A549 (cell line): ENCODE data around the gene LRSAM1. TPM values are rescaled to one million over a fixed set of nuclear protein-coding genes. Genes with fewer than 3 reads are reported as not detected.

Experiments
- ATAC-seq, 2 experiments: fragments of 200-7000 bp in 1 of 2; fragments of >200 bp in 1 of 2; cut with Nextera tagmentation in 1 of 2; cut with Tn5 transposase in 1 of 2; 3 replicates each; pipeline versions ENCODE4 v1.8.0 to v1.9.1; 2018 to 2020; ENCODE audit warnings: mild to moderate bottlenecking in 1 of 2, moderate library complexity in 1 of 2
- CTCF ChIA-PET: fragments of 300-600 bp; sonication (Branson Sonifier 250); formaldehyde crosslinking; extraction: SDS; loops from one replicate; lab custom pipeline; 2021; ENCODE audit warnings: antibody characterized with exemption, inconsistent platforms; lab: Yijun Ruan, JAX
- POLR2A ChIA-PET: fragments of 350-600 bp; formaldehyde crosslinking; extraction: SDS; loops from one replicate; lab custom pipeline; 2021; ENCODE audit warnings: antibody characterized with exemption, inconsistent platforms; lab: Yijun Ruan, JAX
- DNase-seq, 2 experiments: peaks; one replicate each; pipeline versions ENCODE4 v3.0.0 to v3.0.0-alpha.2; 2011 to 2016; ENCODE audit warnings: low read depth in 1 of 2, low spot score in 1 of 2
- FAIRE-seq: peaks from 2 replicates; lab custom pipeline; 2011; peaks lifted over from hg19 to GRCh38; lab: Jason Lieb, UNC
- H3K27ac ChIP-seq, 2 experiments: fragments of >200 bp; sonication (Bioruptor Twin); formaldehyde crosslinking; 3 replicates each; pipeline ENCODE4 v1.5.1; 2016 to 2017
- H3K4me1 ChIP-seq: fragments of >200 bp; sonication (Bioruptor Twin); formaldehyde crosslinking; 3 replicates; pipeline ENCODE4 v1.6.1; 2016
- H3K4me2 ChIP-seq: fragments of >200 bp; sonication (Bioruptor Twin); formaldehyde crosslinking; 3 replicates; pipeline ENCODE4 v1.6.1; 2016
- H3K4me3 ChIP-seq: fragments of >200 bp; sonication (Bioruptor Twin); formaldehyde crosslinking; 3 replicates; pipeline ENCODE4 v1.5.1; 2016
- H3K9me3 ChIP-seq: fragments of >200 bp; sonication (Bioruptor Twin); formaldehyde crosslinking; 3 replicates; pipeline ENCODE4 v1.6.1; 2016
- CBX2 ChIP-seq: fragments of 200-600 bp; sonication (generic); IDR thresholded peaks from 2 replicates; pipeline ENCODE4 v1.6.1; 2016; ENCODE audit warnings: low read depth, mild to moderate bottlenecking, borderline replicate concordance
- EP300 ChIP-seq, 2 experiments: fragments of >200 bp; sonication (Bioruptor Twin); formaldehyde crosslinking; IDR thresholded peaks; 2 replicates in 1 of 2; 3 replicates in 1 of 2; pipeline ENCODE4 v1.6.1; 2016 to 2017
- ESRRA ChIP-seq: fragments of 150-350 bp; IDR thresholded peaks from 2 replicates; pipeline ENCODE4 v1.6.1; 2014; ENCODE audit warnings: mild to moderate bottlenecking, low read length, borderline replicate concordance
- FOSL2 ChIP-seq, 2 experiments: fragments of 450-650 bp in 1 of 2; fragments of >200 bp in 1 of 2; sonication (Bioruptor Twin) in 1 of 2; formaldehyde crosslinking; IDR thresholded peaks; 2 replicates each; pipeline versions ENCODE4 v1.5.0 to v1.6.1; 2016 to 2020; ENCODE audit warnings: mild to moderate bottlenecking in 1 of 2, moderate library complexity in 1 of 2
- GATA3 ChIP-seq: IDR thresholded peaks from 2 replicates; pipeline ENCODE4 v1.6.1; 2012; ENCODE audit warnings: borderline replicate concordance
- HOXA7 ChIP-seq: fragments of 250-450 bp; sonication (Bioruptor Pico); IDR thresholded peaks from 2 replicates; pipeline ENCODE4 v1.5.0; 2020; ENCODE audit warnings: mild to moderate bottlenecking, moderate library complexity
- HOXB13 ChIP-seq: fragments of 250-450 bp; sonication (Bioruptor Pico); IDR thresholded peaks from 2 replicates; pipeline ENCODE4 v1.5.0; 2020; ENCODE audit warnings: low read depth, mild to moderate bottlenecking, moderate library complexity
- HOXB5 ChIP-seq: fragments of 250-450 bp; sonication (Bioruptor Pico); IDR thresholded peaks from 2 replicates; pipeline ENCODE4 v1.5.0; 2020; ENCODE audit warnings: mild to moderate bottlenecking, moderate library complexity
- JUN ChIP-seq, 2 experiments: fragments of >200 bp; sonication (Bioruptor Twin); formaldehyde crosslinking; IDR thresholded peaks; 2 replicates in 1 of 2; 3 replicates in 1 of 2; pipeline ENCODE4 v1.6.1; 2016 to 2017
- MAZ ChIP-seq: fragments of 150-350 bp; IDR thresholded peaks from 2 replicates; pipeline ENCODE4 v1.6.1; 2014; ENCODE audit warnings: antibody characterized with exemption, low read depth, low read length, borderline replicate concordance
- NFE2L2 ChIP-seq: fragments of 150-350 bp; conservative IDR thresholded peaks from 2 replicates; pipeline ENCODE4 v1.6.1; 2014; ENCODE audit warnings: low read length
- NPAS2 ChIP-seq: fragments of 250-450 bp; sonication (Bioruptor Pico); IDR thresholded peaks from 2 replicates; pipeline ENCODE4 v1.8.0; 2022; ENCODE audit warnings: mild to moderate bottlenecking, moderate library complexity, borderline replicate concordance
- POLR2A ChIP-seq: IDR thresholded peaks from 2 replicates; pipeline ENCODE4 v1.6.1; 2012; ENCODE audit warnings: mild to moderate bottlenecking, low read length
- POLR2AphosphoS2 ChIP-seq: conservative IDR thresholded peaks from 2 replicates; pipeline ENCODE4 v1.6.1; 2012; ENCODE audit warnings: low read length, improper control_type of control experiment, inconsistent platforms
- RAD21 ChIP-seq, 2 experiments: fragments of >200 bp in 1 of 2; sonication (Bioruptor Twin) in 1 of 2; formaldehyde crosslinking in 1 of 2; IDR thresholded peaks in 1 of 2; conservative IDR thresholded peaks in 1 of 2; 2 replicates in 1 of 2; 3 replicates in 1 of 2; pipeline ENCODE4 v1.6.1; 2012 to 2018; ENCODE audit warnings: inconsistent platforms in 1 of 2
- SMC3 ChIP-seq: fragments of >200 bp; sonication (Bioruptor Twin); formaldehyde crosslinking; IDR thresholded peaks from 3 replicates; pipeline ENCODE4 v1.6.1; 2018; ENCODE audit warnings: inconsistent platforms
- TFCP2L1 ChIP-seq: fragments of 250-450 bp; sonication (Bioruptor Pico); IDR thresholded peaks from 2 replicates; pipeline ENCODE4 v1.5.0; 2021; ENCODE audit warnings: mild to moderate bottlenecking
- ZC3H11A ChIP-seq: fragments of 450-650 bp; IDR thresholded peaks from 2 replicates; pipeline ENCODE4 v1.6.1; 2014; ENCODE audit warnings: antibody characterized with exemption, mild to moderate bottlenecking
- ZFP36 ChIP-seq: fragments of 450-650 bp; IDR thresholded peaks from 2 replicates; pipeline ENCODE4 v1.6.1; 2014; ENCODE audit warnings: borderline replicate concordance; ENCODE audit not compliant: partially characterized antibody
- ZNF302 ChIP-seq: fragments of 250-450 bp; sonication (Bioruptor Pico); IDR thresholded peaks from 2 replicates; pipeline ENCODE4 v1.9.0; 2021; ENCODE audit warnings: inconsistent platforms, mild to moderate bottlenecking, moderate library complexity
- WGBS: methylation state at CpG from one replicate; pipeline ENCODE4 v1.1.6; 2017; ENCODE audit errors: missing lambda C conversion rate; 5-methylcytosine and 5-hydroxymethylcytosine counted together
- polyA plus RNA-seq, 4 experiments: library from polyadenylated mRNA; depleted of rRNA in 3 of 4; stranded (reverse); fragments of >200 nt; fragmentation: RNase III in 1 of 4; extraction: RNeasy Plus Mini Kit Qiagen cat#74134 plus additional on column Dnase treatment in 1 of 4; gene quantifications; 2 replicates in 3 of 4; 3 replicates in 1 of 4; pipeline ENCODE4 v1.2.3, GENCODE V29; 2011 to 2017
- TF ChIP-seq, protein P1 (sequence below): fragments of 250-450 bp; sonication (Bioruptor Pico); IDR thresholded peaks from 2 replicates; pipeline ENCODE4 v1.5.0; 2020; ENCODE audit warnings: low read depth, mild to moderate bottlenecking, moderate library complexity
- TF ChIP-seq, protein P2 (sequence below): IDR thresholded peaks from 2 replicates; pipeline ENCODE4 v1.6.1; 2012; ENCODE audit warnings: low read depth, borderline replicate concordance
- TF ChIP-seq, protein P3 (sequence below): fragments of >200 bp; sonication (Bioruptor Twin); formaldehyde crosslinking; IDR thresholded peaks from 2 replicates; pipeline ENCODE4 v1.6.1; 2016
- TF ChIP-seq, protein P4 (sequence below): fragments of 200-600 bp; sonication (generic); IDR thresholded peaks from 2 replicates; pipeline ENCODE4 v1.6.1; 2016; ENCODE audit warnings: antibody characterized with exemption, mild to moderate bottlenecking, moderate library complexity

LRSAM1 gene
- polyA plus RNA-seq, 2 of the 4 experiments (the other 2 are of a cell fraction) = 5.1 to 10.0 TPM

DNA sequence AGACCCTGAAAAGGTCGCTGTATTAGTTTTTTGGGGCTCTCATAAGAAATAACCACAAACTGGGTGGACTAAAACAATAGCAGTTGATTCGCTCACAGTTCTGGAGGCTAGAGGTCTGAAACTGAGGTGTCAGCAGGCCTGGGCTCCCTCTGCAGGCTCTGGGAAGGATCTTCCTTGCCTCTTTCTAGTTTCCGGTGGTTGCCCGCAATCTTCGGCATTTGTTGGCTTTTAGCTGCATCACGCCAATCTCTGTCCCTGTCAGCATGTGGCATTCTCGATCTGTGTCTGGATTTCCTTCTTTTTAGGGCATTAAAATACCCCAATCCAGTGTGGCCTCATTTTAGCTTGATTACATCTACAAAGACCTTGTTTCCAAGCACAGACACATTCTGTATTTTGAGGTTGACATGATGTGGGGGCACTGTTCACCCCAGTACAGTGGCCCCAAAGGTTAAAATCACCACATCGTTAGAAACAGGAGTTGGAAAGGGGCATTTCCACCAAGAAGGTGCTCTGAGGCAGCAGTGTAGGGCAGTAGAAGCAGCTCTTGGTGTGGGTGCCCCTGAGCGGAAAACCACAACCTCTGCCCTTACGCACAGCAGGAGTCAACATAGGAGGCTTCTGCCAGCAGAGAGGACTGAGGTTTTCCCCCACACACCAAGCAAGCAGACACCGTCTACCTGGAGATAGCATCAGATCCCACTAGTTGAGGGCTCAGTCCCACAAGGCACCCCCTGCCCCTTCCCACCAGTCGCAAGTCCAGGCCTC is 13.6 kb upstream of the LRSAM1 start:
- Histone ChIP-seq H3K9me3 (peaks cover 3% of the 10 kb centered on the region; the same call in 2 of the 3 replicates), H3K4me2 (no peak overlapping the region), H3K27ac (no peak overlapping the region), H3K4me1 (no peaks in the 10 kb centered on the region), H3K4me3 (no peak overlapping the region)
- 83% methylated on average over 11 of the region's 12 CpGs for WGBS
- ATAC-seq (peak; percentile 50 to 52; a peak in 2 of 6 replicates), FAIRE-seq (no peak), DNase-seq (no peak)
- CTCF ChIA-PET = interaction anchor here (0.7 to 1.5 kb wide), 3 partner anchors 41 to 223 kb away, joined by 3 to 5 read pairs (median 3); no protein-coding TSS in a partner anchor
- no peak for TF ChIP-seq ZC3H11A
- peak in 1 of 2 experiments; percentile 25; a peak in 1 of 5 replicates for TF ChIP-seq RAD21 (conservative IDR thresholded peaks at IDR 0.05 in 1 of 2, IDR thresholded peaks at IDR 0.05 in 1 of 2)
- no peak for TF ChIP-seq NPAS2 (CRISPR knock-in tag)
- no peak for TF ChIP-seq FOSL2 (IDR thresholded peaks at IDR 0.05)
- TF ChIP-seq FOSL2 (CRISPR knock-in tag; IDR thresholded peaks at IDR 0.05) = no peak
- POLR2A ChIA-PET = interaction anchor here (1.1 kb wide), 1 partner anchor 13 kb away, joined by 3 read pairs; no protein-coding TSS in a partner anchor

DNA sequence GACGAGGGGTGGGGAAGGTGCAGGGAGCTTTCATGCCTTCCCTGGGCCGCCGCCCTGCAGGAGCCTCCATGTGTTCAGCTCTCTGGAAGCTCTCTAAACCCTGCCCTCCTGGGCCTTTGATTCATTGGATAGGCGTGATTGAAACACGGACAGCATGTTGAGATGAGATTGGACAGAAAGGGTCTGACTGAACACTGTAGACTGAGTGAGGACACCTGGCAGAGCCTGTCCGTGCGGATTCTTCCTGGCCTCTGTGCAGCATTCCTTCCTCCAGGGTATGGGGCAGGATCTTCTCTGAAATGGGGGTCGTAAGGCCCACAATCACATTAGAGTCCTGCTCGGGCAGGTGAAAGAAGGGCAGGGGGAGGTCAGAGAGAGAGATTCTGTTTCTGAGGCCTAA is 12.9 kb upstream of the LRSAM1 start:
- Histone ChIP-seq H3K9me3 (peaks cover 10% of the 10 kb centered on the region; the same call in 2 of the 3 replicates), H3K4me3 (no peak overlapping the region), H3K4me1 (no peaks in the 10 kb centered on the region), H3K4me2 (no peak overlapping the region), H3K27ac (no peak overlapping the region)
- no peak for TF ChIP-seq FOSL2 (IDR thresholded peaks at IDR 0.05)
- no peak for TF ChIP-seq FOSL2 (CRISPR knock-in tag; IDR thresholded peaks at IDR 0.05)
- TF ChIP-seq MAZ = no peak
- no peak for TF ChIP-seq TFCP2L1 (CRISPR knock-in tag)
- no peak for TF ChIP-seq HOXB5 (CRISPR knock-in tag)
- no peak for TF ChIP-seq ZNF302 (CRISPR knock-in tag)
- no peak for TF ChIP-seq ESRRA
- TF ChIP-seq, protein P1, sequence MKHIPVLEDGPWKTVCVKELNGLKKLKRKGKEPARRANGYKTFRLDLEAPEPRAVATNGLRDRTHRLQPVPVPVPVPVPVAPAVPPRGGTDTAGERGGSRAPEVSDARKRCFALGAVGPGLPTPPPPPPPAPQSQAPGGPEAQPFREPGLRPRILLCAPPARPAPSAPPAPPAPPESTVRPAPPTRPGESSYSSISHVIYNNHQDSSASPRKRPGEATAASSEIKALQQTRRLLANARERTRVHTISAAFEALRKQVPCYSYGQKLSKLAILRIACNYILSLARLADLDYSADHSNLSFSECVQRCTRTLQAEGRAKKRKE = no peak
- TF ChIP-seq ZFP36 = no peak
- no peak for TF ChIP-seq HOXA7 (CRISPR knock-in tag)
- TF ChIP-seq GATA3 = no peak
- TF ChIP-seq, protein P2, sequence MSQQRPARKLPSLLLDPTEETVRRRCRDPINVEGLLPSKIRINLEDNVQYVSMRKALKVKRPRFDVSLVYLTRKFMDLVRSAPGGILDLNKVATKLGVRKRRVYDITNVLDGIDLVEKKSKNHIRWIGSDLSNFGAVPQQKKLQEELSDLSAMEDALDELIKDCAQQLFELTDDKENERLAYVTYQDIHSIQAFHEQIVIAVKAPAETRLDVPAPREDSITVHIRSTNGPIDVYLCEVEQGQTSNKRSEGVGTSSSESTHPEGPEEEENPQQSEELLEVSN = no peak
- no peak for TF ChIP-seq JUN (IDR thresholded peaks at IDR 0.05)
- no peak for TF ChIP-seq HOXB13 (CRISPR knock-in tag)
- no peak for FAIRE-seq
- 95% methylated on average over 9 of the region's 9 CpGs for WGBS
- CTCF ChIA-PET = interaction anchor here (1.5 kb wide), 1 partner anchor 224 kb away, joined by 5 read pairs; no protein-coding TSS in a partner anchor
- POLR2A ChIA-PET = interaction anchor here (1.1 kb wide), 1 partner anchor 12 kb away, joined by 3 read pairs; no protein-coding TSS in a partner anchor
- no peak for DNase-seq
- no peak for ATAC-seq

DNA sequence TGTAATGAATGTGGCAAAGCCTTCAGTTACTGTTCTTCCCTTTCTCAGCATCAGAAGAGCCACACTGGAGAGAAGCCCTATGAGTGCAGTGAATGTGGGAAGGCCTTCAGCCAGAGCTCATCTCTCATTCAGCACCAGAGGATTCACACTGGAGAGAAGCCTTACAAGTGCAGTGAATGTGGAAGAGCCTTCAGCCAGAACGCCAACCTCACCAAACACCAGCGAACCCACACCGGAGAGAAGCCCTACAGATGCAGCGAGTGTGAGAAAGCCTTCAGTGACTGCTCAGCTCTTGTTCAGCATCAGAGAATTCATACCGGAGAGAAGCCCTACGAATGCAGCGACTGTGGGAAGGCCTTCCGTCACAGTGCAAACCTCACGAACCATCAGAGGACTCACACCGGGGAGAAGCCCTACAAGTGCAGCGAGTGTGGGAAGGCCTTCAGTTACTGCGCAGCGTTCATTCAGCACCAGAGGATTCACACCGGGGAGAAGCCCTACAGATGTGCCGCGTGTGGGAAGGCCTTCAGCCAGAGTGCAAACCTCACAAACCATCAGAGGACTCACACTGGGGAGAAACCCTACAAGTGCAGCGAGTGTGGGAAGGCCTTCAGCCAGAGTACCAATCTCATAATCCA is 6.9 kb upstream of the LRSAM1 start:
- no peak for FAIRE-seq
- CTCF ChIA-PET = interaction anchor here (1.3 to 2.1 kb wide), 4 partner anchors 9 to 84 kb away, joined by 3 to 9 read pairs (median 4); no protein-coding TSS in a partner anchor
- TF ChIP-seq NFE2L2 (no peak), POLR2A (no peak), JUN (IDR thresholded peaks at IDR 0.05) (peak in 1 of 2 experiments; percentile 30; a peak in 1 of 5 replicates), HOXB5 (CRISPR knock-in tag) (no peak), ESRRA (no peak), TFCP2L1 (CRISPR knock-in tag) (peak; percentile 28; the same call in 1 of the 2 replicates), EP300 (IDR thresholded peaks at IDR 0.05) (no peak), CBX2 (no peak), GATA3 (no peak), POLR2AphosphoS2 (peak; percentile 10; the same call in 1 of the 2 replicates), HOXA7 (CRISPR knock-in tag) (0 out of 2 replicates have a peak, but pooled peaks have one; percentile 70), SMC3 (no peak), MAZ (no peak)
- TF ChIP-seq, protein P3, sequence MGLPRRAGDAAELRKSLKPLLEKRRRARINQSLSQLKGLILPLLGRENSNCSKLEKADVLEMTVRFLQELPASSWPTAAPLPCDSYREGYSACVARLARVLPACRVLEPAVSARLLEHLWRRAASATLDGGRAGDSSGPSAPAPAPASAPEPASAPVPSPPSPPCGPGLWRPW = 0 out of 2 replicates have a peak, but pooled peaks have one; percentile 22
- TF ChIP-seq, protein P4, sequence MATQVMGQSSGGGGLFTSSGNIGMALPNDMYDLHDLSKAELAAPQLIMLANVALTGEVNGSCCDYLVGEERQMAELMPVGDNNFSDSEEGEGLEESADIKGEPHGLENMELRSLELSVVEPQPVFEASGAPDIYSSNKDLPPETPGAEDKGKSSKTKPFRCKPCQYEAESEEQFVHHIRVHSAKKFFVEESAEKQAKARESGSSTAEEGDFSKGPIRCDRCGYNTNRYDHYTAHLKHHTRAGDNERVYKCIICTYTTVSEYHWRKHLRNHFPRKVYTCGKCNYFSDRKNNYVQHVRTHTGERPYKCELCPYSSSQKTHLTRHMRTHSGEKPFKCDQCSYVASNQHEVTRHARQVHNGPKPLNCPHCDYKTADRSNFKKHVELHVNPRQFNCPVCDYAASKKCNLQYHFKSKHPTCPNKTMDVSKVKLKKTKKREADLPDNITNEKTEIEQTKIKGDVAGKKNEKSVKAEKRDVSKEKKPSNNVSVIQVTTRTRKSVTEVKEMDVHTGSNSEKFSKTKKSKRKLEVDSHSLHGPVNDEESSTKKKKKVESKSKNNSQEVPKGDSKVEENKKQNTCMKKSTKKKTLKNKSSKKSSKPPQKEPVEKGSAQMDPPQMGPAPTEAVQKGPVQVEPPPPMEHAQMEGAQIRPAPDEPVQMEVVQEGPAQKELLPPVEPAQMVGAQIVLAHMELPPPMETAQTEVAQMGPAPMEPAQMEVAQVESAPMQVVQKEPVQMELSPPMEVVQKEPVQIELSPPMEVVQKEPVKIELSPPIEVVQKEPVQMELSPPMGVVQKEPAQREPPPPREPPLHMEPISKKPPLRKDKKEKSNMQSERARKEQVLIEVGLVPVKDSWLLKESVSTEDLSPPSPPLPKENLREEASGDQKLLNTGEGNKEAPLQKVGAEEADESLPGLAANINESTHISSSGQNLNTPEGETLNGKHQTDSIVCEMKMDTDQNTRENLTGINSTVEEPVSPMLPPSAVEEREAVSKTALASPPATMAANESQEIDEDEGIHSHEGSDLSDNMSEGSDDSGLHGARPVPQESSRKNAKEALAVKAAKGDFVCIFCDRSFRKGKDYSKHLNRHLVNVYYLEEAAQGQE = peak; percentile 31; the same call in 1 of the 2 replicates

More for the DNA sequence above, 6.9 kb upstream of the LRSAM1 start:
- Histone ChIP-seq H3K4me3 (no peak overlapping the region), H3K9me3 (peaks cover 61% of the 10 kb centered on the region), H3K4me1 (peaks cover 7% of the 10 kb centered on the region; the same call in 2 of the 3 replicates), H3K27ac (no peak overlapping the region), H3K4me2 (no peak overlapping the region)
- POLR2A ChIA-PET = interaction anchor here (0.6 to 2.1 kb wide), 3 partner anchors 11 to 56 kb away, joined by 3 to 14 read pairs (median 3); partner anchors contain the start of gene ZNF79
- peak; percentile 36 to 45 for ATAC-seq
- 97% methylated on average over 17 of the region's 17 CpGs for WGBS
- DNase-seq = peak in 1 of 2 experiments; percentile 53
